ENCODE data around the gene ZNF605.
"Not testable (repeated sequence)": the region's sequence is repeated elsewhere in the genome, so short reads cannot be mapped to it uniquely, and the experiment has no call there.

The ZNF605 gene

GRCh38 chr12:132942611-132943010, 13.5 kb downstream of the ZNF605 start:
- H3K4me3 ChIP-seq (ENCODE audit: low read depth, low read length): no peak overlapping the region
- no peak for DNase-seq (ENCODE audit: low read depth)

GRCh38 chr12:132941336-132941954, 14.7 kb downstream of the ZNF605 start:
- TF ChIP-seq MYC (IDR thresholded peaks at IDR 0.05; ENCODE audit: low read depth, low read length): no peak
- no peak for TF ChIP-seq POLR2A (IDR thresholded peaks at IDR 0.05; ENCODE audit: extremely low read depth, insufficient read length)
- TF ChIP-seq MAX (IDR thresholded peaks at IDR 0.05; ENCODE audit: low read depth, low read length): no peak
- no peak for DNase-seq (ENCODE audit: low read depth)
- no peak overlapping the region for H3K4me3 ChIP-seq (ENCODE audit: low read depth, low read length)

More at GRCh38 chr12:132942611-132943010, 13.5 kb downstream of the ZNF605 start:
- TF ChIP-seq MYC (IDR thresholded peaks at IDR 0.05; ENCODE audit: low read depth, low read length) (no peak), MAX (IDR thresholded peaks at IDR 0.05; ENCODE audit: low read depth, low read length) (no peak), CTCF (IDR thresholded peaks at IDR 0.05; ENCODE audit: low read depth, low read length) (no peak), POLR2A (IDR thresholded peaks at IDR 0.05; ENCODE audit: extremely low read depth, insufficient read length) (no peak)

GRCh38 chr12:132940071-132940719, 15.9 kb downstream of the ZNF605 start:
- no peak for TF ChIP-seq MAX (IDR thresholded peaks at IDR 0.05; ENCODE audit: low read depth, low read length)
- TF ChIP-seq POLR2A (IDR thresholded peaks at IDR 0.05; ENCODE audit: extremely low read depth, insufficient read length): no peak
- TF ChIP-seq MYC (IDR thresholded peaks at IDR 0.05; ENCODE audit: low read depth, low read length): no peak
- no peak for TF ChIP-seq CTCF (IDR thresholded peaks at IDR 0.05; ENCODE audit: low read depth, low read length)
- no peak for DNase-seq (ENCODE audit: low read depth)
- H3K4me3 ChIP-seq (ENCODE audit: low read depth, low read length): no peak overlapping the region

- not testable (repeated sequence) for DNase-seq (ENCODE audit: low read depth); H3K4me3 ChIP-seq (ENCODE audit: low read depth, low read length)
Observed at GRCh38 chr12:132938807-132939206, 17.3 kb downstream of the ZNF605 start.

- H3K4me3 ChIP-seq (ENCODE audit: low read depth, low read length): no peak overlapping the region
Observed at GRCh38 chr12:132937476-132937875, 18.6 kb downstream of the ZNF605 start.

GRCh38 chr12:132936921-132937320, 19.2 kb downstream of the ZNF605 start:
- DNase-seq (ENCODE audit: low read depth); H3K4me3 ChIP-seq (ENCODE audit: low read depth, low read length): not testable (repeated sequence)

More at GRCh38 chr12:132937476-132937875, 18.6 kb downstream of the ZNF605 start:
- no peak for TF ChIP-seq CTCF (IDR thresholded peaks at IDR 0.05; ENCODE audit: low read depth, low read length)
- TF ChIP-seq MYC (IDR thresholded peaks at IDR 0.05; ENCODE audit: low read depth, low read length): no peak
- DNase-seq (ENCODE audit: low read depth): no peak

- no peak overlapping the region for H3K4me3 ChIP-seq (ENCODE audit: low read depth, low read length)
- TF ChIP-seq CTCF (IDR thresholded peaks at IDR 0.05; ENCODE audit: low read depth, low read length) (no peak), MAX (IDR thresholded peaks at IDR 0.05; ENCODE audit: low read depth, low read length) (no peak), POLR2A (IDR thresholded peaks at IDR 0.05; ENCODE audit: extremely low read depth, insufficient read length) (no peak), MYC (IDR thresholded peaks at IDR 0.05; ENCODE audit: low read depth, low read length) (no peak)
- no peak for DNase-seq (ENCODE audit: low read depth)
Observed at GRCh38 chr12:132936163-132936562, 19.9 kb downstream of the ZNF605 start.
